ENCODE measurements around the gene PSMD8. TPM values are rescaled to one million over a fixed set of nuclear protein-coding genes. Genes with fewer than 3 reads are reported as not detected.

The PSMD8 gene
- total RNA-seq, 1 donor from 2014 or later = 131 TPM

DNA sequence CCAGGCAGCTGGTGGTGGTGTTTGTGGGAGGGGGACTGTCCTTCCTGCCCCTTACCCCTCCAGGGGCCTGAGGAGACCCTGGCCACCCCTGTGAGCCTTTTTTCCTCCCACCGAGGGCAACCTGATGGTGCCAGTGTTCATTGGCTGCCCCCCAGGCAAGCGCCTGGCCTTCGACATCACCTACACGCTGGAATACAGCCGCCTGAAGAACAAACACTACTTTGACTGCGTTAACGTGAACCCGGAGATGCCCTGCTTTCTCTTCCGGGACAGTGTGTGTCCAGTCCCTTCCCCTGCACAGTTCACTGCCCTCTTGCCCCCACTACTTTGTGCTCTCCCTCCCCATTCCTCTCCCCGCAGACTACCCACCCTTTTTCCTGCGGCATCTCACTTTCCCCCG is 7.3 kb upstream of the PSMD8 start:
- H3K4me3 Mint-ChIP-seq = no peak overlapping the region
- peaks cover 31% of the 10 kb centered on the region for H3K27me3 Mint-ChIP-seq (ENCODE audit: low read depth)
- H3K36me3 Mint-ChIP-seq = no peaks in the 10 kb centered on the region
- H3K27ac Mint-ChIP-seq = no peak overlapping the region
- H3K4me1 Mint-ChIP-seq = no peaks in the 10 kb centered on the region
- TF ChIP-seq, protein P1, sequence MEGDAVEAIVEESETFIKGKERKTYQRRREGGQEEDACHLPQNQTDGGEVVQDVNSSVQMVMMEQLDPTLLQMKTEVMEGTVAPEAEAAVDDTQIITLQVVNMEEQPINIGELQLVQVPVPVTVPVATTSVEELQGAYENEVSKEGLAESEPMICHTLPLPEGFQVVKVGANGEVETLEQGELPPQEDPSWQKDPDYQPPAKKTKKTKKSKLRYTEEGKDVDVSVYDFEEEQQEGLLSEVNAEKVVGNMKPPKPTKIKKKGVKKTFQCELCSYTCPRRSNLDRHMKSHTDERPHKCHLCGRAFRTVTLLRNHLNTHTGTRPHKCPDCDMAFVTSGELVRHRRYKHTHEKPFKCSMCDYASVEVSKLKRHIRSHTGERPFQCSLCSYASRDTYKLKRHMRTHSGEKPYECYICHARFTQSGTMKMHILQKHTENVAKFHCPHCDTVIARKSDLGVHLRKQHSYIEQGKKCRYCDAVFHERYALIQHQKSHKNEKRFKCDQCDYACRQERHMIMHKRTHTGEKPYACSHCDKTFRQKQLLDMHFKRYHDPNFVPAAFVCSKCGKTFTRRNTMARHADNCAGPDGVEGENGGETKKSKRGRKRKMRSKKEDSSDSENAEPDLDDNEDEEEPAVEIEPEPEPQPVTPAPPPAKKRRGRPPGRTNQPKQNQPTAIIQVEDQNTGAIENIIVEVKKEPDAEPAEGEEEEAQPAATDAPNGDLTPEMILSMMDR (IDR thresholded peaks at IDR 0.05; ENCODE audit: unreplicated experiment) = no peak
- DNase-seq (ENCODE audit: low spot score in 2 of 2, unreplicated experiment in 2 of 2) = no peak
- no peaks in the 10 kb centered on the region for H3K9me3 Mint-ChIP-seq

DNA sequence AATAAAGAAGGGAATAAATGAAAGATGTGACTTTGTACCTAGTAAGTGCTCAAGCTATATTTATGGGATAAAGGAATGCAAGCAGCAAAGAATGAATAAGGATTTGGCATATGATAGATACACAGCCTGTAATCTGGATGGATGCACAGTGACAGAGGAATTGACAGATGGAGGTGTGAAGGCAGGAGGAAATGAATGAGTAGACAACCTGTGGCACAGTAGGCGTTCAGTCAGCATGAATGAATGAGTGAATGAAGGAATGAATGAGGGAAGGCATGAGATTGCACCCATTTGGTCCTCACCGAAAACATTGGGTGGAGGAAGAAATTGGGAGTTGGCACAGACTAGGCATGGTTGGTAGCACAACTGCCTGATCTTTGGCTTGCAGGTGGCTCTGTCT is 4.8 kb upstream of the PSMD8 start:
- Mint-ChIP-seq H3K36me3 (no peaks in the 10 kb centered on the region), H3K27ac (no peak overlapping the region), H3K4me1 (peaks cover 1% of the 10 kb centered on the region), H3K4me3 (no peak overlapping the region), H3K9me3 (no peaks in the 10 kb centered on the region), H3K27me3 (ENCODE audit: low read depth) (peaks cover 29% of the 10 kb centered on the region)
- no peak for DNase-seq (ENCODE audit: low spot score in 2 of 2, unreplicated experiment in 2 of 2)
- TF ChIP-seq, protein P1 (IDR thresholded peaks at IDR 0.05; ENCODE audit: unreplicated experiment) = no peak

DNA sequence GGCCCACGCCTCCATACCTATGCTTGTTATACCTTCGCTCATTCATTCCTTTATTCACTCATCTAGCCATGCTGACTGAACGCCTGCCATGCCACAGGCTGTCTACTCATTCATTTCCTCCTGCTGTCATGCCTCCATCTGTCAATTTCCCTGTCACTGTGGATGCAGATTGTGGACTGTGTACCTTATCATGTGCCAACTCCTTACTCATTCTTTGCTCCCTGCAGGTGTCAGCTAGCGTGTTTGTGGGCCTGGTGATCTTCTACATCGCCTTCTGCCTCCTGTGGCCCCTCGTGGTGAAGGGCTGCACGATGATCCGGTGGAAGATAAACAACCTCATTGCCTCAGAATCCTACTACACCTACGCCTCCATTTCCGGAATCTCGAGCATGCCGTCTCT is 4.1 kb upstream of the PSMD8 start:
- no peak overlapping the region for H3K27ac Mint-ChIP-seq

DNA sequence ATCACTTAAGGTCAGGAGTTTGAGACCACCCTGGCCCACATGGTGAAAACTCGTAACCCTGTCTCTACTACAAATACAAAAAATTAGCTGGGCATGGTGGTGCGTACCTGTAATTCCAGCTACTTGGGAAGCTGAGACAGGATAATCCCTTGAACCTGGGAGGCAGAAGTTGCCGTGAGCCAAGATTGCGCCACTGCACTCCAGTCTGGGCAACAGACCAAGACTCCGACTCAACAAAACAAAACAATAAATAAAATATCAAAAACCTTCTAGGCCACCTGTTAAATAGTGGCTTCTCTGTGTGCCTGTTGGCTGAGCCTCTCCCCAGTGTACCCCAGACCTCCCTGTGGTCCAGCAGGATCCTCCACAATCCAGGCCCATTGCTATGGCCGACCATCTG is 3.3 kb upstream of the PSMD8 start:
- H3K4me1 Mint-ChIP-seq = peaks cover 14% of the 10 kb centered on the region
- H3K27me3 Mint-ChIP-seq (ENCODE audit: low read depth) = peaks cover 27% of the 10 kb centered on the region
- no peak overlapping the region for H3K27ac Mint-ChIP-seq
- no peaks in the 10 kb centered on the region for H3K9me3 Mint-ChIP-seq
- no peaks in the 10 kb centered on the region for H3K36me3 Mint-ChIP-seq
- DNase-seq (ENCODE audit: low spot score in 2 of 2, unreplicated experiment in 2 of 2) = no peak
- TF ChIP-seq, protein P1 (IDR thresholded peaks at IDR 0.05; ENCODE audit: unreplicated experiment) = no peak
- H3K4me3 Mint-ChIP-seq = no peak overlapping the region

More for the DNA sequence above, 4.1 kb upstream of the PSMD8 start:
- Mint-ChIP-seq H3K4me3 (no peak overlapping the region), H3K4me1 (peaks cover 7% of the 10 kb centered on the region), H3K36me3 (no peaks in the 10 kb centered on the region), H3K9me3 (no peaks in the 10 kb centered on the region), H3K27me3 (ENCODE audit: low read depth) (peaks cover 29% of the 10 kb centered on the region)
- no peak for DNase-seq (ENCODE audit: low spot score in 2 of 2, unreplicated experiment in 2 of 2)
- TF ChIP-seq, protein P1 (IDR thresholded peaks at IDR 0.05; ENCODE audit: unreplicated experiment) = no peak

DNA sequence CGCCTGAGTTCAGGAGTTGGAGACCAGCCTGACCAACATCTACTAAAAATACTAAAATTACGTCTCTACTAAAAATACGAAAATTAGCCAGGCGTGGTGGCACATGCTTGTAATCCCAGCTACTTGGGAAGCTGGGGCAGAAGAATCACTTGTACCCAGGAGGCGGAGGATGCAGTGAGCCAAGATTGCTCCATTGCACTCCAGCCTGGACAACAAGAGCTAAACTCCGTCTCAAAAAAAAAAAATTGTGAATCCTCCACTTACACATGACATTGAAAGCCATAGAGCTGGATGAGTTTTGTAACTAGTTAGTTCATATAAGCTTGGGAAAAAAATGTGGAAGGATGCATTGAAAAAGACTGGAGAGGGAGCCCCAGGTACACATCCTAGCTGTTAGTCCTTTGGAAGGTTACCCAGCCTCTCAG is 452 bp upstream of the PSMD8 start:
- no peak for DNase-seq (ENCODE audit: low spot score in 2 of 2, unreplicated experiment in 2 of 2)
- peak overlapping the region; percentile 98 for H3K27ac Mint-ChIP-seq
- H3K9me3 Mint-ChIP-seq = no peaks in the 10 kb centered on the region
- peaks cover 21% of the 10 kb centered on the region for H3K4me1 Mint-ChIP-seq
- TF ChIP-seq, protein P1 (IDR thresholded peaks at IDR 0.05; ENCODE audit: unreplicated experiment) = no peak
- peaks cover 21% of the 10 kb centered on the region for H3K27me3 Mint-ChIP-seq (ENCODE audit: low read depth)
- no peaks in the 10 kb centered on the region for H3K36me3 Mint-ChIP-seq
- H3K4me3 Mint-ChIP-seq = peak overlapping the region; percentile 97

DNA sequence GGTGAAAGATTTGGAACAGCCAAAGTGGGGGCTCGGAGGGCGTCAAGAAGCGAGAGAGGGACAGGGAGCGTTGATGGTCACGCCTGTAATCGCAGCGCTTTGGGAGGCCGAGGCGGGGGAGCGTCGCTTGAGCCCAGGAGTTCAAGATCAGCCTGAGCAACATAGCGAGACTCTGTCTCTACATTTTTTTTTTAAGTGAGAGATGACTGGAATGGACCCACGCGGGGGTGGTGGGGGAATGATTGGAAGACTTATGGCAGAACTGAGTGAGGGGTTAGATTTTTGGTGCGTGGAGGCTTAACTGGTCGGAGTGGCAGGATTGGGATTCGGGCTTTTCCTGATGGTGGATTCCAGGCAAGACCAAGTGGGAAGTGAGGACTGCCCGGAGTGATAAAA is 725 bp downstream of the PSMD8 start:
- Mint-ChIP-seq H3K4me1 (peaks cover 21% of the 10 kb centered on the region), H3K9me3 (no peaks in the 10 kb centered on the region), H3K4me3 (peak overlapping the region; percentile 97), H3K27me3 (ENCODE audit: low read depth) (peaks cover 17% of the 10 kb centered on the region), H3K27ac (peak overlapping the region; percentile 98), H3K36me3 (peaks cover 5% of the 10 kb centered on the region)
- TF ChIP-seq, protein P1 (IDR thresholded peaks at IDR 0.05; ENCODE audit: unreplicated experiment) = no peak
- no peak for DNase-seq (ENCODE audit: low spot score in 2 of 2, unreplicated experiment in 2 of 2)
